H9 (cell line): ENCODE measurements around the gene CAVIN4. TPM values are rescaled to one million over a fixed set of nuclear protein-coding genes. Genes with fewer than 3 reads are reported as not detected.

Experiments
- DNase-seq: peaks from one replicate; pipeline ENCODE4 v3.0.0-alpha.2; 2017
- H2AFZ ChIP-seq: one replicate; pipeline ENCODE4 v1.6.1; 2013; ENCODE audit warnings: mild to moderate bottlenecking, low read length, control low read depth, moderate library complexity
- H2AK5ac ChIP-seq: 2 replicates; pipeline ENCODE4 v1.6.1; 2013; ENCODE audit warnings: low read length, control low read depth, mixed read lengths; ENCODE audit not compliant: insufficient read length
- H2BK120ac ChIP-seq: one replicate; pipeline ENCODE4 v1.6.1; 2013; ENCODE audit warnings: low read depth, mild to moderate bottlenecking, low read length, control low read depth, inconsistent platforms; ENCODE audit not compliant: poor library complexity, severe bottlenecking
- H2BK12ac ChIP-seq: 2 replicates; pipeline ENCODE4 v1.6.1; 2013; ENCODE audit warnings: low read length, control low read depth, mixed read lengths, low read depth; ENCODE audit not compliant: insufficient read length
- H2BK15ac ChIP-seq: 2 replicates; pipeline ENCODE4 v1.6.1; 2013; ENCODE audit warnings: low read depth, low read length, control low read depth
- H2BK20ac ChIP-seq: one replicate; pipeline ENCODE4 v1.6.1; 2013; ENCODE audit warnings: low read depth, mild to moderate bottlenecking, low read length, control low read depth, inconsistent platforms; ENCODE audit not compliant: poor library complexity, severe bottlenecking
- H2BK5ac ChIP-seq: 2 replicates; pipeline ENCODE4 v1.6.1; 2013; ENCODE audit warnings: low read length, control low read depth, mixed read lengths; ENCODE audit not compliant: insufficient read length
- H3K14ac ChIP-seq: 2 replicates; pipeline ENCODE4 v1.6.1; 2013; ENCODE audit warnings: low read length, control low read depth; ENCODE audit not compliant: insufficient read depth
- H3K18ac ChIP-seq: 2 replicates; pipeline ENCODE4 v1.6.1; 2013; ENCODE audit warnings: low read depth, mild to moderate bottlenecking, mixed read lengths, low read length, control low read depth; ENCODE audit not compliant: insufficient read length
- H3K23ac ChIP-seq: 2 replicates; pipeline ENCODE4 v1.6.1; 2013; ENCODE audit warnings: low read length, control low read depth, mixed read lengths, low read depth; ENCODE audit not compliant: insufficient read length
- H3K23me2 ChIP-seq: 2 replicates; pipeline ENCODE4 v1.6.1; 2013; ENCODE audit warnings: low read depth, mild to moderate bottlenecking, mixed read lengths, low read length, control low read depth; ENCODE audit not compliant: insufficient read length, poor library complexity, severe bottlenecking
- H3K27ac ChIP-seq: 2 replicates; pipeline ENCODE4 v1.5.1; 2013; ENCODE audit warnings: low read length, control low read depth, mixed read lengths, low read depth; ENCODE audit not compliant: insufficient read length
- H3K27me3 ChIP-seq: 2 replicates; pipeline ENCODE4 v1.6.1; 2013; ENCODE audit warnings: low read length, control low read depth, inconsistent platforms; ENCODE audit not compliant: insufficient read depth
- H3K4ac ChIP-seq: 2 replicates; pipeline ENCODE4 v1.6.1; 2013; ENCODE audit warnings: low read depth, mild to moderate bottlenecking, control low read depth, inconsistent platforms, low read length, moderate library complexity
- H3K4me1 ChIP-seq: 2 replicates; pipeline ENCODE4 v1.6.1; 2013; ENCODE audit warnings: low read length, control low read depth, inconsistent platforms; ENCODE audit not compliant: insufficient read depth
- H3K4me2 ChIP-seq: 2 replicates; pipeline ENCODE4 v1.6.1; 2013; ENCODE audit warnings: low read length, control low read depth, mixed read lengths; ENCODE audit not compliant: insufficient read length, insufficient read depth
- H3K56ac ChIP-seq: 2 replicates; pipeline ENCODE4 v1.6.1; 2013; ENCODE audit warnings: low read depth, mild to moderate bottlenecking, mixed read lengths, low read length, control low read depth; ENCODE audit not compliant: insufficient read length
- H3K79me1 ChIP-seq: 2 replicates; pipeline ENCODE4 v1.6.1; 2013; ENCODE audit warnings: low read depth, mild to moderate bottlenecking, moderate library complexity, low read length, control low read depth, inconsistent platforms; ENCODE audit not compliant: insufficient read depth, poor library complexity, severe bottlenecking
- H3K79me2 ChIP-seq: 2 replicates; pipeline ENCODE4 v1.6.1; 2013; ENCODE audit warnings: low read length, control low read depth, inconsistent platforms; ENCODE audit not compliant: insufficient read depth
- H3K9ac ChIP-seq: 2 replicates; pipeline ENCODE4 v1.6.1; 2013; ENCODE audit warnings: low read length, control low read depth, mixed read lengths; ENCODE audit not compliant: insufficient read length; ENCODE audit errors: extremely low read depth
- H3K9me3 ChIP-seq: one replicate; pipeline ENCODE4 v1.6.1; 2013; ENCODE audit warnings: low read depth, low read length, inconsistent platforms; ENCODE audit not compliant: control insufficient read depth
- H3T11ph ChIP-seq: one replicate; pipeline ENCODE4 v1.6.1; 2013; ENCODE audit warnings: mild to moderate bottlenecking, low read length, control low read depth, inconsistent platforms
- H4K20me1 ChIP-seq: one replicate; pipeline ENCODE4 v1.6.1; 2013; ENCODE audit not compliant: control insufficient read depth, insufficient read length, insufficient read depth
- H4K5ac ChIP-seq: 2 replicates; pipeline ENCODE4 v1.6.1; 2013; ENCODE audit warnings: low read depth, mild to moderate bottlenecking, mixed read lengths, low read length, control low read depth; ENCODE audit not compliant: insufficient read length
- H4K8ac ChIP-seq: replicated peaks from 2 replicates; pipeline ENCODE4 v1.6.1; 2013; ENCODE audit warnings: low read length, control low read depth, mixed read lengths, low read depth; ENCODE audit not compliant: insufficient read length
- H4K91ac ChIP-seq: 2 replicates; pipeline ENCODE4 v1.6.1; 2013; ENCODE audit warnings: low read depth, mild to moderate bottlenecking, moderate library complexity, mixed read lengths, low read length, control low read depth; ENCODE audit not compliant: insufficient read length
- H3K27ac Mint-ChIP-seq, 3 experiments: 2 replicates in 2 of 3; 3 replicates in 1 of 3; pipeline ENCODE4 v1.8.0; 2020 to 2021; ENCODE audit warnings: mixed read lengths in 3 of 3, mild to moderate bottlenecking in 1 of 3, moderate library complexity in 1 of 3
- H3K27me3 Mint-ChIP-seq: 2 replicates; pipeline ENCODE4 v1.8.0; 2021; ENCODE audit warnings: low read depth, mild to moderate bottlenecking, moderate library complexity, mixed read lengths
- H3K36me3 Mint-ChIP-seq, 3 experiments: 2 replicates in 2 of 3; 3 replicates in 1 of 3; pipeline ENCODE4 v1.8.0; 2020 to 2021; ENCODE audit warnings: low read depth in 3 of 3, mixed read lengths in 3 of 3; ENCODE audit not compliant: insufficient read depth in 1 of 3
- H3K4me1 Mint-ChIP-seq, 2 experiments: 2 replicates each; pipeline ENCODE4 v1.8.0; 2020; ENCODE audit warnings: mixed read lengths in 2 of 2
- H3K4me3 Mint-ChIP-seq, 2 experiments: 2 replicates in 1 of 2; 3 replicates in 1 of 2; pipeline ENCODE4 v1.8.0; 2020 to 2021; ENCODE audit warnings: mild to moderate bottlenecking in 2 of 2, mixed read lengths in 2 of 2, moderate library complexity in 1 of 2
- H3K9me3 Mint-ChIP-seq, 2 experiments: 2 replicates in 1 of 2; 3 replicates in 1 of 2; pipeline ENCODE4 v1.8.0; 2020; ENCODE audit warnings: mild to moderate bottlenecking in 2 of 2, mixed read lengths in 2 of 2, moderate library complexity in 1 of 2
- CTCF ChIP-seq: fragments of 200-600 bp; sonication (generic); conservative IDR thresholded peaks from 3 replicates; pipeline ENCODE4 v1.8.0; 2021; ENCODE audit warnings: antibody characterized with exemption, mild to moderate bottlenecking
- WGBS: extraction: QIAGEN DNeasy Blood & Tissue Kit; methylation state at CpG from one replicate; pipeline ENCODE4 v1.1.7; 2013; ENCODE audit warnings: missing lambda C conversion rate, low lambda C conversion rate, mixed read lengths; ENCODE audit not compliant: insufficient read length; ENCODE audit errors: extremely low coverage; 5-methylcytosine and 5-hydroxymethylcytosine counted together
- total RNA-seq: library from RNA; stranded (reverse); gene quantifications from 2 replicates; pipeline ENCODE4 v1.2.1, GENCODE V29; 2021

Gene CAVIN4
- total RNA-seq, 1 experiment from 2014 or later = 7.3 TPM

GRCh38 chr9:100581661-100582060, 3.8 kb downstream of the CAVIN4 start:
- H4K8ac ChIP-seq = no peak overlapping the region
- H4K91ac ChIP-seq = no peak overlapping the region
- H2BK20ac ChIP-seq = no peak overlapping the region
- H3K79me1 ChIP-seq = no peaks in the 10 kb centered on the region
- no peak overlapping the region for H3K23ac ChIP-seq
- no peak overlapping the region for H2BK120ac ChIP-seq
- Mint-ChIP-seq H3K27me3 (no peaks in the 10 kb centered on the region), H3K4me3 (no peak overlapping the region), H3K4me1 (no peaks in the 10 kb centered on the region), H3K27ac (no peak overlapping the region), H3K9me3 (no peaks in the 10 kb centered on the region), H3K36me3 (peaks cover 5 to 22% (median 16%) of the 10 kb centered on the region in 3 experiments; a peak in 6 of 7 replicates)
- H2AK5ac ChIP-seq = no peak overlapping the region
- H4K20me1 ChIP-seq = no peaks in the 10 kb centered on the region
- H3K9ac ChIP-seq = no peak overlapping the region
- no peak overlapping the region for H3K56ac ChIP-seq
- H2AFZ ChIP-seq = no peak overlapping the region
- H4K5ac ChIP-seq = no peak overlapping the region
- H3K4me2 ChIP-seq = no peak overlapping the region
- no peak for DNase-seq
- no peaks in the 10 kb centered on the region for H3K9me3 ChIP-seq
- no peak overlapping the region for H3K18ac ChIP-seq
- H3K4me1 ChIP-seq = no peaks in the 10 kb centered on the region
- no peak overlapping the region for H3K14ac ChIP-seq
- H3K27me3 ChIP-seq = no peaks in the 10 kb centered on the region
- no peaks in the 10 kb centered on the region for H3K79me2 ChIP-seq
- H3K4ac ChIP-seq = no peak overlapping the region
- H3K23me2 ChIP-seq = no peaks in the 10 kb centered on the region
- no peak overlapping the region for H3T11ph ChIP-seq
- WGBS = no CpG with 5 or more reads among the region's 4 CpGs
- no peak overlapping the region for H3K27ac ChIP-seq
- H2BK12ac ChIP-seq = no peak overlapping the region
- H2BK5ac ChIP-seq = no peak overlapping the region
- H2BK15ac ChIP-seq = no peak overlapping the region
- no peak for TF ChIP-seq CTCF
